GM21576 (cell line): ENCODE results near the gene LINC00632.
"Not testable (repeated sequence)": the region's sequence is repeated elsewhere in the genome, so short reads cannot be mapped to it uniquely, and the experiment has no call there.

Source experiments
- ATAC-seq: cut with Tn5 transposase; IDR thresholded peaks from one replicate; pipeline ENCODE4 v1.9.1; 2021; ENCODE audit warnings: mild to moderate bottlenecking, moderate library complexity; ENCODE audit not compliant: unreplicated experiment

The LINC00632 gene

GRCh38 chrX:140709421-140709846 lies at the start of gene LINC00632:
Gene LINC00632 (plus strand): TSS chrX:140709759.
- ATAC-seq: no peak

GRCh38 chrX:140661643-140662042 lies 47.9 kb upstream of the LINC00632 start:
- ATAC-seq: no peak

DNA sequence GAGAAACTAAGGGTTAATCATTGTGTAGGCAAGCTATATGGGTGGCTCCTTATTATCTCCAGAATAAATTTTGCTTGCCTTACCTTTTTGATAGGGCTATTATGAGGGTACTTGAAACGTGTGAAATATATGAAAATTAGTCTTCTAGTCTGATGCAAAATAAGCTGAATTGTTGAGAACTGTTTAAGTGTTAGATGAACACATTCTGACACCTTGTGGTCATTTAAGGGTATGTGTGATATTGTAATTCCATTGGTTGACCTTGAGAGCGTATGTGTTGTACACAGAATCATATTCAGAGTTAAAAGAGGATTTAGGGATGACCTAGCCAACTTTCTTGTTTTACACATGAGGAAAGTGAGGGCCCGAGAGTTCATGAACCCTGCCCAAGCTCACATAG lies 44.6 kb upstream of the LINC00632 start:
- ATAC-seq: no peak

- no peak for ATAC-seq
Observed at GRCh38 chrX:140672840-140673731, 36.5 kb upstream of the LINC00632 start.

DNA sequence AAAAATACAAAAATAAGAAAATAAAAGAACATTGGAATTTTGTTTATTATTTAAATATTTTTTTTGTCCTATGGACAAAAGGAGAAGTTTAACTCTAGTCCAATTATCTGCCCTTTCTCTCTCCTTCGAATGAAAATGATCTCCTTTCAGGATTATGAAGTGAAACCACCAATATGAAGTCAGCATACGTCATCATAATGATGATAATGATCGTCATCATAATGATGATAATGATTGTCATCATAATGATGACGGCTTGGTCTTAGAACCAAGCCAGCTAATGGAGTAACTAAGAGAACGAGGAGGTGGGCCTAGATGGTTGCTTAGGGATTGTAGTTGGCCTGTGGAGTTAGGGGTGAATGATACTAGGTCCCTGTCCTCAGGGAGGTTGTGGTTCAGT lies 21.9 kb upstream of the LINC00632 start:
- no peak for ATAC-seq

DNA sequence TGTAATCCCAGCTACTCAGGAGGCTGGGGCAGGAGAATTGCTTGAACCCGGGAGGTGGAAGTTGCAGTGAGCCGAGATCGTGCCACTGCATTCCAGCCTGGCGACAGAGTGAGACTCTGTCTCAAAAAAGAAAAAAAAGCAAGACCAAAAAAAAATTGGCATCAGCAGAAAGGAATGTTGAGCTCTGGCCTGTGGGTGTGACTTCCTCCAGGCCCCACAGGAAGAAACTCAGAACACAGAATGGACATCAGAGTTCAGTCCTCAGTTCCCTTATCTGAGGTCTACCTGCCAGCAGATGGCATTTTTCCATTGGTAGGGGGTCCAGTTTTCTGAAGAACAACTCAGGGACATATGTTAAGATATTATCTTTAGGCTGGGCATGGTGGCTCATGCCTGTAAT lies 18.0 kb upstream of the LINC00632 start:
- ATAC-seq: not testable (repeated sequence)

DNA sequence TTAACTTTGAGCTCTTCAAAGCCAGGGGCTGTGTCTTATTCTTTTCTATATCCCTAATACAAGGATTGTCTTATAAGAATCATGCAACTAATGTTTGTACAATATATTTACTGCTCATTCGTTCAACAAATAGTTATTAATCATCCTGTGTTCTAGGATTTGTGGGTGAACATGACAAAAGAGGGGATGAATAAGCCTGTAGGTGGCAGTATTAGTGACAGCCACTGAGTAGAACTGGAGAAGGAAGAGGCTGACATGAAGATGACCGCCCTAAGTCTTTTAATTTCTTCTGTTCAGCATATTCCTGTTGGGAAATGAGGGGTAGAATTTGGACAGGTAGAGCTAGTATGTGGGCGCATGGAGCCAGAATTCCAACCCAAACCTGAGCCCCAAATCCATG lies 11.9 kb upstream of the LINC00632 start:
- ATAC-seq: no peak

GRCh38 chrX:140701480-140701879 lies 8.1 kb upstream of the LINC00632 start:
- no peak for ATAC-seq

DNA sequence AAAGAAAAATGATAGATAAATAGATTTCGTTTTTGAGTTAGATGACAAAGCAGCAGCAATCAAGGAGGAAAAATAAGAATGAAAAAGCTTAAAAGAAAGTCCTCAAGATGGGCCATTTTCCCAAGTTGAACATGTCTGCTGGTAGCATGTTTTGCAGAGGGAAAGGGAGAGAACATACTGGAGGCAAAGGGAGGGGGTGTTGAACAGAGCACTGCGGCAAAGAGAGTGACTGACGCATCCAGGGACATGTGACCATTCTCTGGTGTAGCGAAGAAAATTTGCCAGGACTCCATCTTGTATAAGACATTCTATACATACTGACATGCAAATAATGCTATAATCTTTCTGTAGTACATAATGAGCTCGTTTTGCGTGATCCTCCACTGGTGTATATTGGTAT lies 1.2 kb downstream of the LINC00632 start:
- ATAC-seq: no peak

- ATAC-seq: no peak
Observed at GRCh38 chrX:140711894-140712293, 2.3 kb downstream of the LINC00632 start.

GRCh38 chrX:140712413-140713173 lies 3.0 kb downstream of the LINC00632 start:
- ATAC-seq: peak; percentile 48

DNA sequence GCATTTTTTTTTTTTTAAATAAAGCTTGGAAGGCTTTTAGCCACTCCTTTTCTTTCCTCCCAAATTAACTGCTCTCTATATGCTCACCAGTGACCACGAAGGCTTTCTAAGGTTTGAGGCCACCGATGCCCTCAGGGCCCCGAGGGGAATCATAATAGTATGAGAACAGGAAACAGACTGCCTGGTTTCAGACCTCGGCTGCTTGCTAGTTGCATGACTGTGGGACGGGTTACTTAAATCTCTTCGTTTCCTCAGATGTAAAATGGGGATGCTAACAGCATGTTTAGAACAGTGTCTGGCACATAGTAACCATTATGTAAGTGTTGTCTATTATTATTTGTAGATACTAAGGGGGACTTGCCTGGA lies 3.6 kb downstream of the LINC00632 start:
- ATAC-seq: peak; percentile 56

- ATAC-seq: no peak
Observed at GRCh38 chrX:140715787-140716186, 6.2 kb downstream of the LINC00632 start.

DNA sequence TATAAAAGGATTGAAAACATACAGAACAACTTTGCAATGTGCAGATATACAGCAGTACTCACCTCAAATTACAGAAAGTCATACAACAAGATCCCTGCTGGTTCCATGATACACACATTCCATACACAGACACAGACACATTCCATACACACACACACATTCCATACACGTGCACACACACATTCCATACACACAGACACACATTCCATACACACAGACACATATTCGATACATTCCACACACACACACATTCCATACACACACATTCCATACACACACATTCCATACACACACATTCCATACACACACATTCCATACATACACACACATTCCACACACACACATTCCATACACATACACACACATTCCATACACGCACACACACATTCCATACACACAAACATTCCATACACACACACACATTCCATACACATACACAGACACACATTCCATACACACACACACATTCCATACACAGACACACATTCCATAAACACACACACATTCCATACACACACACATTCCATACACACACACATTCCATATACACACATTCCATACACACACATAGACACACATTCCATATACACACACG lies 13.7 kb downstream of the LINC00632 start:
- no peak for ATAC-seq

- no peak for ATAC-seq
Observed at GRCh38 chrX:140724309-140724708, 14.8 kb downstream of the LINC00632 start.

DNA sequence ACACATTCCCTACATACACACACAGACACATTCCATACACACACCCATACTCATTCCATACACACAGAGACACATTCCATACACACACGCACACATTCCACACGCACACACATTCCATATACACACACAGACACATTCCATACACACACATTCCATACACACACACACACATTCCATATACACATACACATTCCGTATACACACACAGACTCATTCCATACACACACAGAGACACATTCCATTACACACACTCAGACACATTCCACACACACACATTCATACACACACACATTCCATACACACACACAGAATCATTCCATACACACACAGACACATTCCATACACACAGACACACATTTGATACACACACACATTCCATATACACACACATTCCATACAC lies 15.2 kb downstream of the LINC00632 start:
- no peak for ATAC-seq

GRCh38 chrX:140725500-140725899 lies 15.9 kb downstream of the LINC00632 start:
- ATAC-seq: no peak

GRCh38 chrX:140733766-140734342 lies 24.3 kb downstream of the LINC00632 start:
- peak; percentile 82 for ATAC-seq

GRCh38 chrX:140744085-140744484 lies 34.5 kb downstream of the LINC00632 start:
- no peak for ATAC-seq

DNA sequence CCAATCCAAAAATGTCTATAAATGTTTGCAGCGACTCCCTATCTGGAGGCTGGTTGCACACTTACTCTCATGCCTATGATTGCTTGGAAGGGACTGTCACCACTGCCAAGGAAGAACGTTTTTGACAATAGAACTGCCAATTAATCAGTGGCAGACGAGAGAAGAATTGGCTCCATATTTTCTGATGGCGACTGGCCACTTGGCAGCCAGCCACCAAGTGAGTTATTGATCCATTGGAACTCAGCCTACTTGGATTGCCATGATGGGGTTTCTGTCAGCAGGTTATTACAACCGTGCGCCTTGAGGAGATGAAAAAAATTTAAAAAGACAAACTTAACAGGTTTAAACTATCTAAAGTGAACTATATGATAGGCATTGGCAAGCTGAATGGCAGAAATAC lies 47.4 kb downstream of the LINC00632 start:
- no peak for ATAC-seq

- peak; percentile 77 for ATAC-seq
Observed at GRCh38 chrX:140762061-140762460, 52.5 kb downstream of the LINC00632 start.
